GM18498 (cell line): ENCODE measurements around the gene MAP3K21.

ENCODE experiments used
- ATAC-seq: cut with Tn5 transposase; IDR thresholded peaks from one replicate; pipeline ENCODE4 v1.9.1; 2021; ENCODE audit warnings: mild to moderate bottlenecking, moderate library complexity; ENCODE audit not compliant: unreplicated experiment

MAP3K21 gene

DNA sequence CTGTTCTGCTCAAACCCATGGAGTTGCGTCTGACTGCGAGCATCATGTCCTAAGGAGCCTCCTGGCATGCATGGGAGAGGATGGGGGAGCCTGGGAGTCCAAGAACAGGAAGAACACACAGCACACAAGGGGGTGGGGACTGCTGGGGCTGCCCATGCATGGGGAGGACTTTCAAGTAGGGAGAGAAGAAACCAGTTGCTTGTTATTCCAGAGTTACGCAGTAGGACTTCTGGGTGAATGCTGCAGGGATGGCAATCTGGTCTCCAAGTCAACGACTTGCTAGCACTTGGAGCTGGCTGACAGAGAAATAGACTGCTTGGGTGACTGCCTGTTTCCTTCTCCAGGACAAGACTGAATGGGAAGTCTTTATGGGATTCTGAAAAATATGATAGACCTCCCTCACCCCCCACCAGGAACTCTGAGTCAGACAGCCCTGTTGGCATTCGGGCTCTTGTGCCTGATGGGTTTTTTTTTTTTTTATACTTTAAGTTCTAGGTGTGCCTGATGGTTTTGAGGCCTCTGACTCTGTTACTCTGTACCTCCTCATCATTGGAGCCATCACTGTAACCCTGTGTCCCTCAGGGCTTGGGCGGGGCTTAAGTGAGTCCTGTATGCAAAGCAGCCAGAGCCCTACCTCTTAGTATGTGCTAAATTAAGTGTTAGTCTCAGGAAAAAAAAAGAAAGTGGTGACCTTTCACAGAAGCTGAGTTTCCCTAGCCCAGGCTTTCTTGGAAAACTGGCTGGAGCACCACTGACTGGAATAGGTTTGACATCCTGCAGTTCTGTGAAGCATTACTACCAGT is 30.3 kb downstream of the MAP3K21 start:
- no peak for ATAC-seq

GRCh38 chr1:233359431-233359830 is 31.9 kb downstream of the MAP3K21 start:
- ATAC-seq = no peak

DNA sequence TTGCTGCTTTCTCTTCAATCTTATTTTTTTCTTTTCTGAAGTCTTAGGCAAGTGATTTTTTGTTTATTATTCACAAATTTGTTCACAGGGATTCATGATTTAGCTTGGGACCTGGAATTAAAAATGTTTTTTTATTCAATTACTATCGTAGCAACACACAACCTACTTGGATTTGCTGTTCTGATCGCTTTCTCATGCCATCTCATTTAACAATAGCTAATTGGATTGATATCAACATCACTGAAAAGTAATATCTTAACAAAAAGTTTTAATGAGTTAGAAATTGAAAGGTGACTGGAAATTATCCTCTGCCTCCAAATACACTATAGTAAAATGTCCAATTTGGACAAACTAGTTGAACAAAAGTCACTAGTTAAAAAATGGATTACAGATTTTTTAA is 32.4 kb downstream of the MAP3K21 start:
- ATAC-seq = no peak

GRCh38 chr1:233360525-233361102 is 33.1 kb downstream of the MAP3K21 start:
- no peak for ATAC-seq

DNA sequence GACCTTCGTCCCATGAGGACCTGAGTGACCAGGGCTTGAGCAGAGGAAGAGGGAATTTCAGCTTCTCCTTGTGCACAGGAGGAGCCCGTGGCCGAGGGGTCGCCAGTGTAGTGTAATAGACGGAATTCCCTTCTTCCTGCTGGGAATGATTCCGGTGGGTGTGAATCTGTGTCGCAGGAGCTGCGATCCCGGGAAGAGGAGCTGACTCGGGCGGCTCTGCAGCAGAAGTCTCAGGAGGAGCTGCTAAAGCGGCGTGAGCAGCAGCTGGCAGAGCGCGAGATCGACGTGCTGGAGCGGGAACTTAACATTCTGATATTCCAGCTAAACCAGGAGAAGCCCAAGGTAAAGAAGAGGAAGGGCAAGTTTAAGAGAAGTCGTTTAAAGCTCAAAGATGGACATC is 34.4 kb downstream of the MAP3K21 start:
- ATAC-seq = no peak

DNA sequence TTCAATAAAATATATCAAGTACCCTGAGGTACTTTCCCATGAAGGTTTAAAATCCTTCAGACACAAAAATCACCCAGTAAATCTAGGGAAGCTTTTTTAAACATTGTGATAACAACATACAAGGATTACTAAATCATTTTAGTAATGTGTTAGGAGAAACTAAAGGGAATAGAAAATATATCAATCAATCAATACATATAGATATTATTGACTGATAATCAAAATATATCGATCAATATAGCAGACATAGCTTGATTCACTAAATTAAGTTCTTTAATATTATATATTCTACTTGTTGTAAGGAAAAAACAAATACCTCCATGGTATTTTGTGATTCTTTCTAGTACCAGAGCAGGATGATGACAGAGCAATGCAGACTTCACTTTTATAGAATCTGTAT is 35.2 kb downstream of the MAP3K21 start:
- ATAC-seq = no peak

- ATAC-seq = no peak
Measured at GRCh38 chr1:233364026-233364425, 36.5 kb downstream of the MAP3K21 start.

DNA sequence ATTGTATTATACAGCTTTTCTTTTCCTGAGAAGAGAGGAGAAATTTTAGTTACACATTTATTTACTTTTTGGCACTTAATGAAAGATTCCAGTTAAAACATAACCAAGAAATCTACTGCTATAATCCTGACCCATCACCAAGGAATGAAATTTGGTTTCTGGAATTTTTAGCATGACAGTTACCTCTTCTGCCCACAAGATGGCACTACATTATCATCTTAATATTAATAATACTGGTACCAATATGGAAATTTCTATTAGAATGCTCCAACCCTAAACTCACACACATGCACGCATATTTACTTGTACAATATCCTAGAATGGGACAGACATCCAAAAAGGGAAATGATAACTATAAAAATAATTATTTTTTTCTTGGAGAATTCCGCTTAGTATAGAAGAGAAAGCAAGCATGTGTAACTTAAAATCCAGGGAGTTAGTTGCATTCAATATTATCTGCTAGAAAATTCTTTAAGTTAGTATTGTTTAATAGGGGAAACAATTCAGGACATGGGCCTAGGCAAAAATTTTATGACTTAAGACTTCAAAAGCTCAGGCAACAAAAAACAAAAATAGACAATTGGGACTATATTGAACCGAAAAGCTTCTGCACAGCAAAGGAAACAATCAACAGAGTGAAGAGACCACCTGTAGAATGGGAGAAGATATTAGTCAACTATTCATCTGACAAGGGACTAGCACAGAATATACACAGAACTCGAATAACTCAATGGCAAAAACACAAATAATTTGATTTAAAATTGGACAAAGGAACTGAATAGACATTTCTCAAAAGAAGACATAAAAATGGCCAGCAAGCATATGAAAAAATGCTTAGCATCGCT is 37.4 kb downstream of the MAP3K21 start:
- no peak for ATAC-seq

GRCh38 chr1:233366575-233366974 is 39.1 kb downstream of the MAP3K21 start:
- no peak for ATAC-seq

DNA sequence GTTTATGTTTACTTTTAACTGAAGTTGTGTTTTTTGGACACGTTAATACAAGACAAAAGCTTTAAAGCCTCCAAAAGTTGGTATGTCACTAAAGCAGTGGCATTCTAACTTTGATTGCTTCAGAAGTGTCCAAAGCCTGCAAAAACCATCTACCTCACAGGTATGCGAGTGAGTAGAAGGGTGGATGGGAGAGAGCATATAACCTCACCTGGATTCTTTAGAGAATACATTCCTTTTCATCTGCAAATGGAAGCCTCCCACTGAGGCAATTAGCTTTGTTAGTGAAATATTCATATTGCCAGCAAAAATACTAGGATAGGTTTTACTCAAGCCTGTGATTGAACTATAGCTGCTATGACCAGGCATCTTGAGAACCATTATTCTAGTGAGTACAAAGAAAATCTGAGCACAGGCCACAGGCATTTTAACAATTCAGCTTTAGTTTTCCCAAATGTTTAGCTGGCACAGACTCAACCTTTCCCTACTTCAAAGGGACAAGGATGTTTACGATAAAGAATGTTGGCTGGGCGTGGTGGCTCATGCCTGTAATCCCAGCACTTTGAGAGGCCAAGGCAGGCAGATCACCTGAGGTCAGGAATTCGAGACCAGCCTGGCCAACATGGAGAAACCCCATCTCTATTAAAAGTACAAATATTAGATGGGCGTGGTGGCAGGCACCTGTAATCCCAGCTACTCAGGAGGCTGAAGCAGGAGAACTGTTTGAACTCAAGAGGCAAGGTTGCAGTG is 39.7 kb downstream of the MAP3K21 start:
- no peak for ATAC-seq

GRCh38 chr1:233368106-233368788 is 40.7 kb downstream of the MAP3K21 start:
- ATAC-seq = no peak

- ATAC-seq = no peak
Measured at GRCh38 chr1:233368789-233369130, 41.2 kb downstream of the MAP3K21 start.

DNA sequence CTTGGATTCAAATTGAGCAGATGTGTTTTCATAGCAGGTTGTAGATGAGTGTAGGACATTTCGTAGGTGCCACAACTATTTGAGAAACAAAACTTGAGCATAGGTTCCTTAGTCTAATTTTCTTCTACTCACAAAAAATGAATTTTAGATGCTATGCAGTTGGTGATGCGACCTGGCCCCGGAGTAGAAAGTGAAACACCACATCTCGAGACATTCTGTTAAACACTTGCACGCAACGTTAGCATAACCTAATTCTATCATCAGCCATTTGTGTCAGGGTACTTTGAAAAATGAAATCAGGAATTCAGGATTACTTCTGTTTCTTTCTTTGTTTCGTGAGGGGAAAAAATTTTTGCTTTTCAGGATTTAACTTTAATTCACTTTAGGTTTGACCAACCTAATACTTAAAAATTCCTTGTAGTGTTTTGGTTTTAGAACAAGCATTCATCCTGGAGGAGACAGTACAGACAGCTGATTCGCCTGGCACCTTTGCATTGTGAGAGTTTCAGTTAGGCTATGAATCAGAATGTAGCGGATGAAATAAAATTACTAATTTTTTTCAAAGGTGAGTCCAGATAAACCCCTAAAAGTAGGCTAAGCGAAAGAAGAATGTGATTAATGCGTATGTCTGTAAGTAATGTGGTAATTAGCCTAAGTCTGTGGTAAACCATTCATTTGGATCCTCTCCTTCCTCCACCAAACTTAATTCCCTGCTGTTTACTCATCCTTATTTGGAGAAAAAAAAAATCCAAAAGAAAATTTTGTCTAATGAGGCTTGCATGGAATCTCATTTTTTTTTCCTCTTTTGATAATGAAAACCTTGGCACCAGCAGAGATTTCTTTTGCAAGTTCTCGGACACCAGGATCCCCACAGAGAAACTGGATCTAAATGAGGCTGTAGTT is 44.9 kb downstream of the MAP3K21 start:
- no peak for ATAC-seq

GRCh38 chr1:233373226-233373625 is 45.7 kb downstream of the MAP3K21 start:
- ATAC-seq = no peak

DNA sequence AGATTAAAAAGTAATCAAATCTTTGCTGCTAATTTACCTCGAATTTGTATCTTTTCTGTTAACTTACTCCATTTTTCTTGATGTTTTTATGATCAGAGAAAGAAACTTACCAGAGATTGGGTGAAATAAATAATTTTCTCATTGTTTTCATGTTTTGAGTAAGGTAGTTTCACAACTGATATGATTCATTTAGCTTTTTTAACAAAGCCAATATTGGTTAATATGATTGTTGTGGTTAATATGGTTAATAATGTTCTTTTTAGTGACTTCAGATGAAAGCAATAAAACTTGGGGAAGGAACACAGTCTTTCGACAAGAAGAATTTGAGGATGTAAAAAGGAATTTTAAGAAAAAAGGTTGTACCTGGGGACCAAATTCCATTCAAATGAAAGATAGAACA is 48.1 kb downstream of the MAP3K21 start:
- no peak for ATAC-seq

- no peak for ATAC-seq
Measured at GRCh38 chr1:233376382-233377110, 49.0 kb downstream of the MAP3K21 start.

DNA sequence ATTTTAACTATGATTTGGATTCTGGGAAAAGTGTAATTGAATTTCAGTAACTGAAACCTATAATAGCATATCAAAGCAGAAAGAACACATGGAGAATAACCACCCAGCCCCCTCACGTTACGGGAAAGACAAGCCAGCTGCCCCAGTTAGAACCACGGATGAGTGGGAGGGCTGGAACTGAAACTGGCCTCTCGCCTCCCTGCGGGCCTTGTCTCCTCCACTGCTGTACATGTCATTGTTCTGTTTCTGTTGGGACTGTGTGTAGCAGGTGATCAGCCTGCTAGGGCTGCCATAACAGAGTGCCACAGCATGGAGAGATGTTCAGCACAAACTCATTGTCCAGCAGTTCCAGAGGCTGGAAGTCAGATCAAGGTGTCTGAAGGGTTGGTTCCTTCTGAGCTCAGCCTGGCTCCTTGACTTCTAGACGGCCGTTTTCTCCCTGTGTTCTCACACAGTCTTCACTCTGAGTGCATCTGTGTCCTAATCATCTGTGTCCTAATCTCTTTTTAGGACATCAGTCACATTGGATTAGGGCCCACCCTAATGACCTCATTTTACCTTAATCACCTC is 52.4 kb downstream of the MAP3K21 start:
- ATAC-seq = no peak

DNA sequence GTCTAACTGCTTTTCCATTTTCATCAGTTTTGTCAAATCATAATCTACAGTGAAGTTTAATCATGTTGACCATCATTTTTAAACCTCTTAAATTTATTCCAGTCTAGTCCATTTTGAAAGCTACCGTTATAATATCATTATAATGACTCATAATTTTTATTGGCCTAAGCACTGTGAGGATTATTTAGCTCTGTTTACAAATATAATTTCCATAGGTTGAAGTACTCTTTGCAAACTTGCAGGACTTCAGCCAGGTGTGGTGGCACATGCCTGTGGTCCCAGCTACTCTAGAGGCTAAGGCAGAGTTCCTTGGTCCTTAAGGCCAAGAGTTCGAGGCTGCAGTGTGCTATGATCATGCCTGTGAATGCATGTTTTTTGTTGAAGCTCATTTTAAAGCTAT is 54.3 kb downstream of the MAP3K21 start:
- ATAC-seq = no peak

DNA sequence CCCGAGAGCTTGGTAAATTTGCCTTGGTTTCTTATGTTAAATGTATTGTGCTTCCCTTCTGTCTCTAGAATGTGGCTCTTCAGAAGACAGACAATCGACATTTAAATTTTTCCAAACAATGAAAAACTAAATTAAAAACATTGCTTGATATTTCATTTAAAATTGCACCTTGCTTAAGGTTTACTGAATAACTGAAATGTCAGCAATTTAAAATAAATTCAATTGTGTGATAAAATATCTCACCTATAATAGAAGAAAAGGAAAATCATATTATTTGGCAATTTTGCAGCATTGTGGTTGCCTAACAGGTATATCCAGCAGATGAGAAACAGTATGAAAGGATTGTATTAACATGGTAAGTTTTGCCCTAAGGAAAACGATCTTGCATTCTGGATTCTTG is 56.5 kb downstream of the MAP3K21 start:
- no peak for ATAC-seq
